ENCODE measurements around the gene FGF8.

DNA sequence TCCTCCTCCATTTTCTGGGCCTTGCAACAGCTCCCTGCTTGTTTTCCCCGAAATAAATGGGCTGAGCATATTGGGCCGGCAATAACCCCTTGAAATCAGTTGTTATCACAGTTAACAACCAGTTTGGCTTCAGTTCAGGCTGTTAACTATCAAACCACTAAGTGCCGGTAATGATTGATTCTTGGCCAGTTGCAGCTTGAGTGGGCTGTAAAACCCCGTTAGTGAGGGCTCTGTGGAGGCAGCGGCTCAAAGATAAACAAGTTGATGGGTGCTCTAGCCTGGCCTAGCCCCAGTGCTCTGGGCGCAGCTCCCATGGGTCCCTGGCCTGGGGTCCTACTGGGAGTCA lies 8.3 kb downstream of the FGF8 start:
- TF ChIP-seq, protein P1, sequence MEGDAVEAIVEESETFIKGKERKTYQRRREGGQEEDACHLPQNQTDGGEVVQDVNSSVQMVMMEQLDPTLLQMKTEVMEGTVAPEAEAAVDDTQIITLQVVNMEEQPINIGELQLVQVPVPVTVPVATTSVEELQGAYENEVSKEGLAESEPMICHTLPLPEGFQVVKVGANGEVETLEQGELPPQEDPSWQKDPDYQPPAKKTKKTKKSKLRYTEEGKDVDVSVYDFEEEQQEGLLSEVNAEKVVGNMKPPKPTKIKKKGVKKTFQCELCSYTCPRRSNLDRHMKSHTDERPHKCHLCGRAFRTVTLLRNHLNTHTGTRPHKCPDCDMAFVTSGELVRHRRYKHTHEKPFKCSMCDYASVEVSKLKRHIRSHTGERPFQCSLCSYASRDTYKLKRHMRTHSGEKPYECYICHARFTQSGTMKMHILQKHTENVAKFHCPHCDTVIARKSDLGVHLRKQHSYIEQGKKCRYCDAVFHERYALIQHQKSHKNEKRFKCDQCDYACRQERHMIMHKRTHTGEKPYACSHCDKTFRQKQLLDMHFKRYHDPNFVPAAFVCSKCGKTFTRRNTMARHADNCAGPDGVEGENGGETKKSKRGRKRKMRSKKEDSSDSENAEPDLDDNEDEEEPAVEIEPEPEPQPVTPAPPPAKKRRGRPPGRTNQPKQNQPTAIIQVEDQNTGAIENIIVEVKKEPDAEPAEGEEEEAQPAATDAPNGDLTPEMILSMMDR (IDR thresholded peaks at IDR 0.05; ENCODE audit: low read depth, low read length): no peak
- no peak for TF ChIP-seq POLR2A (IDR thresholded peaks at IDR 0.05; ENCODE audit: extremely low read depth, insufficient read length)
- TF ChIP-seq MYC (IDR thresholded peaks at IDR 0.05; ENCODE audit: low read depth, low read length): no peak
- TF ChIP-seq, protein P2, sequence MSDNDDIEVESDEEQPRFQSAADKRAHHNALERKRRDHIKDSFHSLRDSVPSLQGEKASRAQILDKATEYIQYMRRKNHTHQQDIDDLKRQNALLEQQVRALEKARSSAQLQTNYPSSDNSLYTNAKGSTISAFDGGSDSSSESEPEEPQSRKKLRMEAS (IDR thresholded peaks at IDR 0.05; ENCODE audit: low read depth, low read length): no peak

Measured in NB4 (cell line).